Measurements from ENCODE around the gene DCAF16. TPM values are rescaled to one million over a fixed set of nuclear protein-coding genes. Genes with fewer than 3 reads are reported as not detected.

The DCAF16 gene
- total and polyA plus RNA-seq, 2 donors, result 16.3 to 46.7 TPM

Other genes with a start within 250 kb of the DCAF16 start
- gene LAP3, start 233.6 kb downstream of the DCAF16 start, total RNA-seq, result 93.7 TPM
- 75.8 TPM for gene LAP3, start 233.6 kb downstream of the DCAF16 start, polyA plus RNA-seq
- gene MED28, start 196.1 kb downstream of the DCAF16 start, total RNA-seq, result 25.9 TPM
- gene MED28, start 196.1 kb downstream of the DCAF16 start, polyA plus RNA-seq, result 21.8 TPM
- gene FAM184B, start 29.1 kb downstream of the DCAF16 start, total RNA-seq, result 0.11 TPM
- gene FAM184B, start 29.1 kb downstream of the DCAF16 start, polyA plus RNA-seq, result 0.04 TPM
- 30.4 TPM for gene NCAPG, start 222 bp upstream of the DCAF16 start, total RNA-seq
- 0.15 TPM for gene NCAPG, start 222 bp upstream of the DCAF16 start, polyA plus RNA-seq
- gene LCORL, start 211.0 kb upstream of the DCAF16 start, total RNA-seq, result 46.5 TPM
- gene LCORL, start 211.0 kb upstream of the DCAF16 start, polyA plus RNA-seq, result 4.5 TPM

All from urinary bladder (tissue), 2 donors.